ENCODE data around the gene LRRC32. TPM values are rescaled to one million over a fixed set of nuclear protein-coding genes. Genes with fewer than 3 reads are reported as not detected.
"Not testable (repeated sequence)": the region's sequence is repeated elsewhere in the genome, so short reads cannot be mapped to it uniquely, and the experiment has no call there.

LRRC32 gene
- total RNA-seq, 1 donor from 2014 or later, result 0.39 TPM

GRCh38 chr11:76620489-76620888, 50.1 kb downstream of the LRRC32 start:
- peaks cover 13% of the 10 kb centered on the region for H3K4me1 Mint-ChIP-seq (ENCODE audit: low read depth, unreplicated experiment)
- H3K9me3 Mint-ChIP-seq (ENCODE audit: unreplicated experiment), result peaks cover 13% of the 10 kb centered on the region
- H3K27me3 Mint-ChIP-seq (ENCODE audit: unreplicated experiment), result peaks cover 10% of the 10 kb centered on the region
- H3K4me3 Mint-ChIP-seq (ENCODE audit: unreplicated experiment), result no peak overlapping the region
- H3K27ac Mint-ChIP-seq (ENCODE audit: unreplicated experiment), result no peak overlapping the region
- no peak for DNase-seq
- no peak for TF ChIP-seq CTCF (IDR thresholded peaks at IDR 0.05; ENCODE audit: partially characterized antibody, unreplicated experiment)
- H3K36me3 Mint-ChIP-seq (ENCODE audit: unreplicated experiment), result peaks cover 9% of the 10 kb centered on the region

- H3K27ac Mint-ChIP-seq (ENCODE audit: unreplicated experiment); DNase-seq; H3K4me3 Mint-ChIP-seq (ENCODE audit: unreplicated experiment); H3K36me3 Mint-ChIP-seq (ENCODE audit: unreplicated experiment): not testable (repeated sequence)
- Mint-ChIP-seq H3K27me3 (ENCODE audit: unreplicated experiment) (peaks cover 14% of the 10 kb centered on the region), H3K9me3 (ENCODE audit: unreplicated experiment) (peaks cover 14% of the 10 kb centered on the region), H3K4me1 (ENCODE audit: low read depth, unreplicated experiment) (peaks cover 18% of the 10 kb centered on the region)
Measured at GRCh38 chr11:76619801-76620200, 50.7 kb downstream of the LRRC32 start.

DNA sequence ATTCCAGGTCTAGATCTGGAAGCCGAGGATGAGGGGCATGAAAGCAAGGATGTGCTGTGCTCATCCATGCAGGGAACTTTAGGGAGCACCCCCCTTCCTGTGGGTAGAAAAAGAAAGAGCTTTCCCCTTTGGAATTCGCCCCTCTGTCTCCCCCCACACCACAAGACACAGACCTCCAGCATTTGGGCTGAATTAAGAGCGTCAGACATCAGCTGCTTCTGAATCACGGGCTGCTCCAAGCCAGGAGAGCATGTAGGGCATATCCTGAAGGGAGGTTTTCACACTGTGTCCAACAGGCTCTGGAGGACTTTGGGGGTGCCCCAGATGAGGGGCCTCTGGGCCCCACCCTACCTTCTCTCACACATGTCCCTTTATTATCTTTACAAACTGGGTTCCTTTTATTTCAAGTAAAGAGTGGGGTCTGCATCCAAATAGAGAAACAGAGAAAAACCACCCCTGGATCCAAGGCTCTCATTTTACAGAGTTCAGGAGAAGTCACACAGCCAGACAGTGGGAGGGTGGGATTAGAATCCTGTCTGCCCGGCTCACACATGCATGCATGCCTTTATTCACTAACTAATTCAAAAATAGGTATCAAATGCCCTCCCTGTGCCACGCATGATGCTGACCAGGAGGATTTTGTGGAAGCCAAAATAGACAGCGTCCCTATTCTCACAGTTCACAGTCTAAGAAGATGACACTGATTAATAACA, 52.8 kb downstream of the LRRC32 start:
- Mint-ChIP-seq H3K4me3 (ENCODE audit: unreplicated experiment) (no peak overlapping the region), H3K27me3 (ENCODE audit: unreplicated experiment) (peaks cover 11% of the 10 kb centered on the region), H3K4me1 (ENCODE audit: low read depth, unreplicated experiment) (peaks cover 23% of the 10 kb centered on the region), H3K9me3 (ENCODE audit: unreplicated experiment) (peaks cover 19% of the 10 kb centered on the region), H3K36me3 (ENCODE audit: unreplicated experiment) (peaks cover 6% of the 10 kb centered on the region), H3K27ac (ENCODE audit: unreplicated experiment) (no peak overlapping the region)
- no peak for TF ChIP-seq CTCF (IDR thresholded peaks at IDR 0.05; ENCODE audit: partially characterized antibody, unreplicated experiment)
- DNase-seq, result no peak

- no peak for TF ChIP-seq CTCF (IDR thresholded peaks at IDR 0.05; ENCODE audit: partially characterized antibody, unreplicated experiment)
- no peak for DNase-seq
- peaks cover 23% of the 10 kb centered on the region for H3K4me1 Mint-ChIP-seq (ENCODE audit: low read depth, unreplicated experiment)
- peaks cover 10% of the 10 kb centered on the region for H3K27me3 Mint-ChIP-seq (ENCODE audit: unreplicated experiment)
- H3K4me3 Mint-ChIP-seq (ENCODE audit: unreplicated experiment), result no peak overlapping the region
- H3K27ac Mint-ChIP-seq (ENCODE audit: unreplicated experiment), result no peak overlapping the region
- H3K9me3 Mint-ChIP-seq (ENCODE audit: unreplicated experiment), result peaks cover 19% of the 10 kb centered on the region
- peaks cover 6% of the 10 kb centered on the region for H3K36me3 Mint-ChIP-seq (ENCODE audit: unreplicated experiment)
Measured at GRCh38 chr11:76616676-76617552, 53.6 kb downstream of the LRRC32 start.

GRCh38 chr11:76615950-76616349, 54.6 kb downstream of the LRRC32 start:
- Mint-ChIP-seq H3K9me3 (ENCODE audit: unreplicated experiment) (peaks cover 19% of the 10 kb centered on the region), H3K27ac (ENCODE audit: unreplicated experiment) (peak overlapping the region; percentile 82), H3K36me3 (ENCODE audit: unreplicated experiment) (peaks cover 6% of the 10 kb centered on the region), H3K4me3 (ENCODE audit: unreplicated experiment) (peak overlapping the region; percentile 40), H3K27me3 (ENCODE audit: unreplicated experiment) (peaks cover 14% of the 10 kb centered on the region), H3K4me1 (ENCODE audit: low read depth, unreplicated experiment) (peaks cover 30% of the 10 kb centered on the region)
- DNase-seq, result no peak
- TF ChIP-seq CTCF (IDR thresholded peaks at IDR 0.05; ENCODE audit: partially characterized antibody, unreplicated experiment), result no peak
